OCI-LY3 (cell line): ENCODE measurements around the gene PLB1.

Experiments used
- H2AFZ ChIP-seq: fragments of 200-600, 300-600 bp; shearing (Covaris generic); 2 replicates; pipeline ENCODE4 v1.6.0; 2014; ENCODE audit warnings: antibody characterized with exemption, low read depth, low read length
- H3K27ac ChIP-seq: fragments of 200-600, 300-600 bp; sonication (generic); 2 replicates; pipeline ENCODE4 v1.5.1; 2014; ENCODE audit warnings: mild to moderate bottlenecking, low read length, moderate library complexity, mixed read lengths
- H3K27me3 ChIP-seq: fragments of 200-600, 300-600 bp; sonication (generic); 2 replicates; pipeline ENCODE4 v1.6.1; 2014; ENCODE audit warnings: low read depth, low read length, mixed read lengths
- H3K36me3 ChIP-seq: fragments of 200-600, 300-600 bp; sonication (generic); replicated peaks from 2 replicates; pipeline ENCODE3; 2014; ENCODE audit warnings: low read depth, low read length, mixed read lengths
- H3K4me1 ChIP-seq: fragments of 300-600, 200-600 bp; sonication (generic); 2 replicates; pipeline ENCODE4 v1.6.1; 2014; ENCODE audit warnings: low read length, mixed read lengths
- H3K4me2 ChIP-seq: fragments of 200-600, 300-600 bp; sonication (generic); 2 replicates; pipeline ENCODE4 v1.6.1; 2014; ENCODE audit warnings: low read length, mixed read lengths
- H3K4me3 ChIP-seq: fragments of 300-600, 200-600 bp; sonication (generic); 2 replicates; pipeline ENCODE4 v1.5.1; 2014; ENCODE audit warnings: antibody characterized with exemption, mild to moderate bottlenecking, low read length, moderate library complexity
- H3K79me2 ChIP-seq: fragments of 300-600, 200-600 bp; shearing (Covaris generic); 2 replicates; pipeline ENCODE4 v1.6.1; 2014; ENCODE audit warnings: mild to moderate bottlenecking, low read length, mixed read lengths
- H3K9ac ChIP-seq: fragments of 300-600, 200-600 bp; shearing (Covaris generic); 2 replicates; pipeline ENCODE4 v1.6.0; 2014; ENCODE audit warnings: mild to moderate bottlenecking, low read length, moderate library complexity
- H3K9me3 ChIP-seq: fragments of 200-600, 300-600 bp; shearing (Covaris generic); 2 replicates; pipeline ENCODE4 v1.6.1; 2014; ENCODE audit warnings: low read length, mixed read lengths; ENCODE audit not compliant: insufficient read depth
- H4K20me1 ChIP-seq: fragments of 200-600, 300-600 bp; sonication (generic); 2 replicates; pipeline ENCODE4 v1.6.1; 2016; ENCODE audit warnings: low read length, mixed read lengths; ENCODE audit not compliant: insufficient read depth
- EZH2phosphoT487 ChIP-seq: fragments of 200-600 bp; shearing (Covaris generic); IDR thresholded peaks from 2 replicates; pipeline ENCODE4 v1.6.1; 2018; ENCODE audit warnings: antibody characterized with exemption, mixed run types, low read depth
- TF ChIP-seq, protein P1 (sequence below): fragments of 200-600, 300-600 bp; sonication (generic); IDR thresholded peaks from 2 replicates; pipeline ENCODE4 v1.5.1; 2014; ENCODE audit warnings: antibody characterized with exemption, low read length, low read depth

PLB1 gene

DNA sequence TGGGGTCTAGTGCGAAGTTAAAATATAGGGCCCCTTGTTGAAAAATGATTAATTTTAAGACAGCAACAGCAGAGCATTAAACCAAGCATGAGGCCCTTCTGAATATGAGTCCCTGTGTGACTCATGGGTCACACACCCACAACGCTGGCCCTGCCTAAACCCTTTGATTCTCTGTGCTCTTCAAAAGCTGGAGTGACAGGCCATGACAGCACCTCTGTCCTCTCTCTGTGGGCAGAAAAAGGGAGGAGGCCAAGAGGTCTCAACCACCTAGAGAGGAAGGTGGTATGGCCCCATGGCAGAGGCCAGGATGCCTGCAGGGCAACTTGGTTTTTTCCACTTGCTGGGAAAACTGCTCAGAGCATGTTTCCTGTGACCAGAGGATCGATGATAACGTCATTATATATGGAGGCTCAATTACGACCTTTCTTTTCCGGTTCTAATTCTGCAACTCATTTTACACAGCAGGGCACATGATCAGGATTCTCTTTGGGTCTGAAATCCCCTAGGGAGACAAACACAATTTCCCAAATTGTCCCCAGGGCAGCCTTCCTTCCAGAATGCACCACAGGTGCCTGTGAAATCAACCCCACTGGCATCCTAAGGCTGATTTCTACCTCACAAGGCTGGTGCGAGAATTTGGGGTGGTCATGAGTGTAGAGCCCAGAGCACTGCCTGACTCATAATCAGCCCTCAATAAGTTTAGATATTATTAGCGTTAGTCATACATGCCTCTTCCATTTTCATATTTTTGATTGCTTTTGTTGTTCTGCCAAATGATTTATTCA is 153.8 kb downstream of the PLB1 start:
- H3K27me3 ChIP-seq = no peaks in the 10 kb centered on the region
- H3K9me3 ChIP-seq = no peaks in the 10 kb centered on the region
- H3K79me2 ChIP-seq = no peaks in the 10 kb centered on the region
- peak overlapping the region; percentile 93 for H3K4me2 ChIP-seq
- no peaks in the 10 kb centered on the region for H4K20me1 ChIP-seq
- peak overlapping the region; percentile 60 for H3K9ac ChIP-seq
- no peak for TF ChIP-seq EZH2phosphoT487
- TF ChIP-seq, protein P1, sequence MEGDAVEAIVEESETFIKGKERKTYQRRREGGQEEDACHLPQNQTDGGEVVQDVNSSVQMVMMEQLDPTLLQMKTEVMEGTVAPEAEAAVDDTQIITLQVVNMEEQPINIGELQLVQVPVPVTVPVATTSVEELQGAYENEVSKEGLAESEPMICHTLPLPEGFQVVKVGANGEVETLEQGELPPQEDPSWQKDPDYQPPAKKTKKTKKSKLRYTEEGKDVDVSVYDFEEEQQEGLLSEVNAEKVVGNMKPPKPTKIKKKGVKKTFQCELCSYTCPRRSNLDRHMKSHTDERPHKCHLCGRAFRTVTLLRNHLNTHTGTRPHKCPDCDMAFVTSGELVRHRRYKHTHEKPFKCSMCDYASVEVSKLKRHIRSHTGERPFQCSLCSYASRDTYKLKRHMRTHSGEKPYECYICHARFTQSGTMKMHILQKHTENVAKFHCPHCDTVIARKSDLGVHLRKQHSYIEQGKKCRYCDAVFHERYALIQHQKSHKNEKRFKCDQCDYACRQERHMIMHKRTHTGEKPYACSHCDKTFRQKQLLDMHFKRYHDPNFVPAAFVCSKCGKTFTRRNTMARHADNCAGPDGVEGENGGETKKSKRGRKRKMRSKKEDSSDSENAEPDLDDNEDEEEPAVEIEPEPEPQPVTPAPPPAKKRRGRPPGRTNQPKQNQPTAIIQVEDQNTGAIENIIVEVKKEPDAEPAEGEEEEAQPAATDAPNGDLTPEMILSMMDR = no peak
- peak overlapping the region; percentile 54; the same call in 1 of the 2 replicates for H2AFZ ChIP-seq
- peak overlapping the region; percentile 94 for H3K27ac ChIP-seq
- H3K36me3 ChIP-seq = no peaks in the 10 kb centered on the region
- peaks cover 68% of the 10 kb centered on the region for H3K4me1 ChIP-seq
- peak overlapping the region; percentile 69 for H3K4me3 ChIP-seq

DNA sequence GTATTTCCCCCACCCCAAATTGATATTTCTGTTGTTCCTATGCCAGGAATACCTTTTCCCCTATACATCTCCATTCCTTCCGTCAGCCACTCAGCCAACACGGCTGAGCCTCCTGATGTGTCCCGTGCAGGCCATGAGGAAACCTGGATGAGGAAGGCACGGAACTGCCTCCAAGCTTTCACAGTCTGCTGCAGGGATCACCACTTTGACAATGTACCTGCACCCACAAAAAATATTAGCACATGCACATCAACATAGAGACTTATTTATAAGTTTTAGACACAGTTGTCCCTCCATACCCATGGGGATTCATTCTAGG is 154.4 kb downstream of the PLB1 start:
- no peaks in the 10 kb centered on the region for H3K79me2 ChIP-seq
- peak overlapping the region; percentile 69 for H3K4me3 ChIP-seq
- H3K9me3 ChIP-seq = no peaks in the 10 kb centered on the region
- H3K9ac ChIP-seq = peak overlapping the region; percentile 60
- no peaks in the 10 kb centered on the region for H3K27me3 ChIP-seq
- H4K20me1 ChIP-seq = no peaks in the 10 kb centered on the region
- H3K4me2 ChIP-seq = peak overlapping the region; percentile 93
- no peak overlapping the region; the same call in 1 of the 2 replicates for H2AFZ ChIP-seq
- no peaks in the 10 kb centered on the region for H3K36me3 ChIP-seq
- peaks cover 73% of the 10 kb centered on the region for H3K4me1 ChIP-seq
- peak overlapping the region; percentile 94 for H3K27ac ChIP-seq
- TF ChIP-seq, protein P1 = no peak
- no peak for TF ChIP-seq EZH2phosphoT487

DNA sequence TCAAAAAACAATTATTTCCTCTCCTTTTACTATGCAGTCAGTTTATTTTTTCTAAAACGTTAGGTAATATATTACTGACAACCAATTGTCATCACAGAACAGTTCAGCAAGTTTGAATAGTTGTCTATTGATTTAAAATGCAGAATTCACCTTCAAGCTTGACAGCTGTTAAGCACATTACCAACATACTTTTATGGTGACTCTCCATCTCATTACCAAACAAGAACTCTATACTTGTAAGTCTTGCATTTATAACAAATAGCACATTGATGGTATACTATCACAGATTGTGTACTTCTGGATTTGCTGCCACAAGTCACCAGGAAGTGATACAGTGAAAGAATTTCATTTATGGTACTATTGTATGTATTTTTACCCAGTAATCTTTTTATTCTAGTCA is 156.4 kb downstream of the PLB1 start:
- TF ChIP-seq, protein P1 = no peak
- TF ChIP-seq EZH2phosphoT487 = no peak
- H3K36me3 ChIP-seq = no peaks in the 10 kb centered on the region
- peaks cover 83% of the 10 kb centered on the region for H3K4me1 ChIP-seq
- H3K79me2 ChIP-seq = no peaks in the 10 kb centered on the region
- H2AFZ ChIP-seq = no peak overlapping the region; the same call in 1 of the 2 replicates
- H3K27ac ChIP-seq = 0 out of 2 replicates have a peak overlapping the region, but pooled peaks have one; percentile 4
- H3K9me3 ChIP-seq = no peaks in the 10 kb centered on the region
- H3K9ac ChIP-seq = no peak overlapping the region
- H3K27me3 ChIP-seq = no peaks in the 10 kb centered on the region
- no peaks in the 10 kb centered on the region for H4K20me1 ChIP-seq
- H3K4me2 ChIP-seq = peak overlapping the region; percentile 8
- no peak overlapping the region for H3K4me3 ChIP-seq

DNA sequence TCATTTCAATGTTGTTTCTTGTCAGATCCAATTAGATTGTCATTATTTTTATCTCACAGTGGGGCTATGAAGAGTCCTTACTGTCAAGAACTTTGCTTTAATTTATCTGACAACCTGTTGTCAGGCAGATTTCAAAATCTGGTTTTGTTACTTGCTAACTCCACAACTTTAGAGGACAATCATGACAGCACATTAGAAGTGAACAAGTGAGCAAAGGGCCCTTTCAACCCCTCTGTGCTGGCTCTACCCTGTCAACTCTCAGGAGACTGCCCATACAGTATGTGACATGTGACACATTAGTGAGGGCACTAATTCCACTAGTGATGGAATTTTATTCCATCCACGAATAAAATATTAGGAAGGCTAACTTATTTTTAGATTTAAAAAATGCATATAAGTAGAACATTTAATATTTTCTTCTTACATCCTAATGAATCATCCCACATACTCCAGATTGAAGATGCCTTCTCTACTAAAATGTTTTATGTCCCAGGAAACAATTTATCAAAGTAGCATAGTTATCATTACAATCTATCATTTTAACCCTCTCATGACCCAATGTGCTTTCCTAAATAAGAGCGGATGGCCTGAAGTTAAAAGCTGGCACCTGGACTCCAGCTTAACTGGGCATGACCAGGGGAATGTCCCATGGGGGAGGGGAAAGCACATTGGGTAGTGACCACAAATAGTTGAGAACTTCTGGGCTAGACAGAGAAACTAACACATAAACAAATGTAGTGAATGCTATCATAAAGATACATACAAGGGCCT is 158.2 kb downstream of the PLB1 start:
- Histone ChIP-seq H3K9me3 (peaks cover 5% of the 10 kb centered on the region; the same call in 1 of the 2 replicates), H3K36me3 (no peaks in the 10 kb centered on the region), H3K4me2 (peak overlapping the region; percentile 38), H3K79me2 (no peaks in the 10 kb centered on the region), H3K9ac (no peak overlapping the region), H3K27me3 (no peaks in the 10 kb centered on the region), H3K4me3 (no peak overlapping the region), H3K4me1 (peaks cover 66% of the 10 kb centered on the region), H3K27ac (peak overlapping the region; percentile 7; the same call in 1 of the 2 replicates), H4K20me1 (no peaks in the 10 kb centered on the region), H2AFZ (no peak overlapping the region)
- TF ChIP-seq EZH2phosphoT487 = no peak
- TF ChIP-seq, protein P1 = no peak
